Panc1 (cell line): ENCODE measurements around the gene CXCL11. TPM values are rescaled to one million over a fixed set of nuclear protein-coding genes. Genes with fewer than 3 reads are reported as not detected.

Experiments
- ATAC-seq: fragments of 200-7000 bp; cut with Tn5 transposase; 2 replicates; pipeline ENCODE4 v1.9.1; 2020; ENCODE audit warnings: mild to moderate bottlenecking, moderate library complexity
- BruUV-seq: library from RNA; stranded (reverse); fragments of 400-500 nt; replicated peaks from 2 replicates; lab custom pipeline; 2021; lab: Mats Ljungman, UMichigan
- CTCF ChIA-PET: fragments of 300-600 bp; sonication (Branson Sonifier 250); formaldehyde crosslinking; loops from one replicate; lab custom pipeline; 2022; ENCODE audit warnings: antibody characterized with exemption; lab: Charles Lee
- POLR2A ChIA-PET: fragments of 300-600 bp; sonication (Branson Sonifier 250); formaldehyde crosslinking; loops from one replicate; lab custom pipeline; 2022; ENCODE audit warnings: antibody characterized with exemption; lab: Charles Lee
- DNase-seq: peaks from one replicate; pipeline ENCODE4 v3.0.0-alpha.2; 2010; ENCODE audit warnings: low read depth, low spot score
- H3K27ac ChIP-seq: 2 replicates; pipeline ENCODE4 v1.5.1; 2011; ENCODE audit warnings: mild to moderate bottlenecking, low read length, inconsistent platforms
- H3K27me3 ChIP-seq: fragments of 200-500 bp; sonication (Bioruptor generic); 2 replicates; pipeline ENCODE4 v1.6.0; 2014; ENCODE audit warnings: low read length, inconsistent platforms; ENCODE audit not compliant: control insufficient read depth, insufficient read depth
- H3K36me3 ChIP-seq: fragments of 200-500 bp; sonication (Bioruptor generic); 2 replicates; pipeline ENCODE4 v1.5.1; 2014; ENCODE audit warnings: inconsistent platforms, mild to moderate bottlenecking, low read length, moderate library complexity; ENCODE audit not compliant: control insufficient read depth, insufficient read depth
- H3K4me1 ChIP-seq: 2 replicates; pipeline ENCODE4 v1.5.1; 2011; ENCODE audit warnings: inconsistent platforms, mild to moderate bottlenecking, low read length, moderate library complexity; ENCODE audit not compliant: control insufficient read depth, insufficient read depth
- H3K4me3 ChIP-seq, 2 experiments: 2 replicates each; pipeline ENCODE4 v1.5.1; 2011 to 2012; ENCODE audit warnings: low read depth in 2 of 2, low read length in 2 of 2, mild to moderate bottlenecking in 2 of 2, inconsistent platforms in 1 of 2, moderate library complexity in 1 of 2
- H3K9me3 ChIP-seq: fragments of 200-500 bp; sonication (Bioruptor generic); 2 replicates; pipeline ENCODE4 v1.5.1; 2014; ENCODE audit warnings: low read depth, mild to moderate bottlenecking, inconsistent platforms, low read length, moderate library complexity; ENCODE audit not compliant: control insufficient read depth, insufficient read depth
- CTCF ChIP-seq: fragments of 450-650 bp; IDR thresholded peaks from 2 replicates; pipeline ENCODE4 v1.5.1; 2017; ENCODE audit warnings: mild to moderate bottlenecking
- POLR2AphosphoS5 ChIP-seq: IDR thresholded peaks from 2 replicates; pipeline ENCODE4 v1.6.1; 2012; ENCODE audit warnings: mild to moderate bottlenecking, low read depth, low read length, moderate library complexity
- REST ChIP-seq, 2 experiments: IDR thresholded peaks; 2 replicates each; pipeline ENCODE4 v1.6.1; 2011 to 2012; ENCODE audit warnings: low read depth in 2 of 2, control low read depth in 1 of 2, low read length in 1 of 2, mild to moderate bottlenecking in 1 of 2, moderate library complexity in 1 of 2; ENCODE audit not compliant: insufficient read depth in 1 of 2
- SIN3A ChIP-seq: IDR thresholded peaks from 2 replicates; pipeline ENCODE4 v1.6.1; 2012; ENCODE audit warnings: low read depth, mild to moderate bottlenecking, low read length, moderate library complexity, borderline replicate concordance; ENCODE audit not compliant: insufficient read depth
- TCF7L2 ChIP-seq: IDR thresholded peaks from 2 replicates; pipeline ENCODE4 v1.6.1; 2011; ENCODE audit warnings: mild to moderate bottlenecking, low read depth, low read length, inconsistent platforms
- in situ Hi-C: cut with HindIII; loops from 2 replicates; pipeline ENCODE4 v1.10.0; 2016; ENCODE audit warnings: low sequenced_read_pairs, low pct_unique_long_range_greater_than_20kb
- intact Hi-C: fragments of 100-400 bp; cut with micrococcal nuclease; formaldehyde crosslinking; loops from one replicate; pipeline ENCODE4 v1.10.0; 2022; ENCODE audit not compliant: unreplicated experiment
- total RNA-seq: library from RNA; stranded (reverse); gene quantifications from one replicate; pipeline ENCODE4 v1.2.1, GENCODE V29; 2021; ENCODE audit not compliant: unreplicated experiment

Gene CXCL11
- total RNA-seq, 1 experiment from 2014 or later, result not detected

- ATAC-seq (no peak), DNase-seq (no peak)
- no peaks in the 10 kb centered on the region; the same call in 1 of the 2 replicates for H3K27me3 ChIP-seq
- H3K36me3 ChIP-seq, result no peaks in the 10 kb centered on the region
- no peak overlapping the region for H3K27ac ChIP-seq
- in situ Hi-C loops (no loop called here), intact Hi-C loops (no loop called here)
- TF ChIP-seq POLR2AphosphoS5 (no peak), TCF7L2 (no peak), REST (IDR thresholded peaks at IDR 0.05; ENCODE audit: insufficient read depth in 1 of 2, low read depth in 2 of 2, low read length in 1 of 2) (no peak), SIN3A (no peak), CTCF (no peak)
- ChIA-PET POLR2A (no interaction called here), CTCF (no interaction called here)
- no peaks in the 10 kb centered on the region for H3K9me3 ChIP-seq
- no peaks in the 10 kb centered on the region for H3K4me1 ChIP-seq
- BruUV-seq, result no TSS peak
- no peak overlapping the region for H3K4me3 ChIP-seq
Measured at GRCh38 chr4:76003620-76004019, 32.2 kb downstream of the CXCL11 start.

GRCh38 chr4:76003035-76003434 is 32.8 kb downstream of the CXCL11 start:
- POLR2A ChIA-PET, result no interaction called here
- no TSS peak for BruUV-seq
- Histone ChIP-seq H3K36me3 (no peaks in the 10 kb centered on the region), H3K9me3 (no peaks in the 10 kb centered on the region), H3K4me3 (no peak overlapping the region), H3K4me1 (no peaks in the 10 kb centered on the region), H3K27me3 (no peaks in the 10 kb centered on the region; the same call in 1 of the 2 replicates), H3K27ac (no peak overlapping the region)
- intact Hi-C loops, result no loop called here
- no peak for ATAC-seq
- no peak for TF ChIP-seq SIN3A
- no peak for TF ChIP-seq TCF7L2
- no peak for TF ChIP-seq REST (IDR thresholded peaks at IDR 0.05; ENCODE audit: insufficient read depth in 1 of 2, low read depth in 2 of 2, low read length in 1 of 2)
- TF ChIP-seq CTCF, result no peak
- in situ Hi-C loops, result no loop called here
- no peak for DNase-seq
- CTCF ChIA-PET, result no interaction called here
